WTC11 (cell line): ENCODE data around the gene SUPT16H. TPM values are rescaled to one million over a fixed set of nuclear protein-coding genes. Genes with fewer than 3 reads are reported as not detected.
"Not testable (repeated sequence)": the region's sequence is repeated elsewhere in the genome, so short reads cannot be mapped to it uniquely, and the experiment has no call there.

Experiments
- ATAC-seq: fragments of 200-7000 bp; cut with Tn5 transposase; 2 replicates; pipeline ENCODE4 v1.10.0; 2021; ENCODE audit warnings: mild to moderate bottlenecking, moderate library complexity
- CTCF ChIA-PET: fragments of 300-600 bp; sonication (Branson Sonifier 250); formaldehyde crosslinking; loops from one replicate; lab custom pipeline; 2021; ENCODE audit warnings: antibody characterized with exemption; lab: Charles Lee
- POLR2A ChIA-PET: fragments of 350-600 bp; sonication (Branson Sonifier 250); formaldehyde crosslinking; loops from one replicate; lab custom pipeline; 2021; ENCODE audit warnings: antibody characterized with exemption; lab: Charles Lee
- DNase-seq: peaks from one replicate; pipeline ENCODE4 v3.0.0; 2021; ENCODE audit warnings: low spot score
- H3K27ac Mint-ChIP-seq: 2 replicates; pipeline ENCODE4 v1.8.0; 2021; ENCODE audit warnings: mixed read lengths
- H3K27me3 Mint-ChIP-seq: 2 replicates; pipeline ENCODE4 v1.8.0; 2021; ENCODE audit warnings: low read depth, mild to moderate bottlenecking, moderate library complexity, mixed read lengths
- H3K36me3 Mint-ChIP-seq: 2 replicates; pipeline ENCODE4 v1.8.0; 2021; ENCODE audit warnings: mixed read lengths
- H3K4me1 Mint-ChIP-seq: 2 replicates; pipeline ENCODE4 v1.8.0; 2022; ENCODE audit warnings: mixed read lengths
- H3K4me3 Mint-ChIP-seq: 2 replicates; pipeline ENCODE4 v1.8.0; 2021; ENCODE audit warnings: mild to moderate bottlenecking, moderate library complexity, mixed read lengths
- H3K9me3 Mint-ChIP-seq: 2 replicates; pipeline ENCODE4 v1.8.0; 2021; ENCODE audit warnings: mixed read lengths
- FOXJ3 ChIP-seq: sonication (generic); formaldehyde crosslinking; IDR thresholded peaks from 2 replicates; pipeline ENCODE4 v1.9.0; 2021; ENCODE audit warnings: missing genetic modification reagents, mild to moderate bottlenecking, borderline replicate concordance
- GRHL2 ChIP-seq: fragments of 250-450 bp; sonication (Bioruptor Pico); IDR thresholded peaks from 2 replicates; pipeline ENCODE4 v1.8.0; 2022; ENCODE audit warnings: mild to moderate bottlenecking, moderate library complexity; ENCODE audit not compliant: insufficient replicate concordance, severe bottlenecking
- MYBL2 ChIP-seq: sonication (generic); formaldehyde crosslinking; IDR thresholded peaks from 2 replicates; pipeline ENCODE4 v1.8.1; 2023; ENCODE audit warnings: mild to moderate bottlenecking, moderate library complexity, missing genetic modification reagents
- NFE2L1 ChIP-seq: sonication (generic); formaldehyde crosslinking; IDR thresholded peaks from 2 replicates; pipeline ENCODE4 v1.8.1; 2023; ENCODE audit warnings: missing genetic modification reagents
- NR1H2 ChIP-seq: sonication (generic); formaldehyde crosslinking; IDR thresholded peaks from 2 replicates; pipeline ENCODE4 v1.9.0; 2021; ENCODE audit warnings: mild to moderate bottlenecking, moderate library complexity, missing genetic modification reagents
- RORB ChIP-seq: fragments of 250-450 bp; sonication (Bioruptor Pico); IDR thresholded peaks from 2 replicates; pipeline ENCODE4 v1.9.0; 2021; ENCODE audit warnings: mild to moderate bottlenecking
- SMAD3 ChIP-seq: sonication (generic); formaldehyde crosslinking; IDR thresholded peaks from 2 replicates; pipeline ENCODE4 v1.8.0; 2022; ENCODE audit warnings: missing genetic modification reagents, mild to moderate bottlenecking, borderline replicate concordance
- SMAD4 ChIP-seq: sonication (generic); formaldehyde crosslinking; IDR thresholded peaks from 2 replicates; pipeline ENCODE4 v1.8.0; 2022; ENCODE audit warnings: mild to moderate bottlenecking, missing genetic modification reagents
- SP1 ChIP-seq: sonication (generic); formaldehyde crosslinking; conservative IDR thresholded peaks from 2 replicates; pipeline ENCODE4 v1.8.1; 2022; ENCODE audit warnings: missing genetic modification reagents
- TP53 ChIP-seq: sonication (generic); formaldehyde crosslinking; IDR thresholded peaks from 2 replicates; pipeline ENCODE4 v1.8.1; 2023; ENCODE audit warnings: mild to moderate bottlenecking, missing genetic modification reagents
- total RNA-seq: library from RNA; stranded (reverse); gene quantifications from 3 replicates; pipeline ENCODE4 v1.2.3, GENCODE V29; 2021
- TF ChIP-seq, protein P1 (sequence below): sonication (generic); formaldehyde crosslinking; IDR thresholded peaks from 2 replicates; pipeline ENCODE4 v1.8.1; 2022; ENCODE audit warnings: low read depth, mild to moderate bottlenecking, moderate library complexity, missing genetic modification reagents, borderline replicate concordance
- TF ChIP-seq, protein P2 (sequence below): sonication (generic); formaldehyde crosslinking; IDR thresholded peaks from 2 replicates; pipeline ENCODE4 v1.8.0; 2022; ENCODE audit warnings: mild to moderate bottlenecking, missing genetic modification reagents
- TF ChIP-seq, protein P3 (sequence below): fragments of 250-450 bp; sonication (Bioruptor Pico); IDR thresholded peaks from 2 replicates; pipeline ENCODE4 v1.8.0; 2021; ENCODE audit warnings: mild to moderate bottlenecking
- TF ChIP-seq, protein P4 (sequence below): sonication (generic); formaldehyde crosslinking; conservative IDR thresholded peaks from 2 replicates; pipeline ENCODE4 v1.8.1; 2023; ENCODE audit warnings: mild to moderate bottlenecking, low read depth, missing genetic modification reagents, moderate library complexity
- TF ChIP-seq, protein P5 (sequence below): sonication (generic); formaldehyde crosslinking; IDR thresholded peaks from 2 replicates; pipeline ENCODE4 v1.8.1; 2022; ENCODE audit warnings: missing genetic modification reagents, borderline replicate concordance

Gene SUPT16H
- total RNA-seq, 1 experiment from 2014 or later = 178 TPM

DNA sequence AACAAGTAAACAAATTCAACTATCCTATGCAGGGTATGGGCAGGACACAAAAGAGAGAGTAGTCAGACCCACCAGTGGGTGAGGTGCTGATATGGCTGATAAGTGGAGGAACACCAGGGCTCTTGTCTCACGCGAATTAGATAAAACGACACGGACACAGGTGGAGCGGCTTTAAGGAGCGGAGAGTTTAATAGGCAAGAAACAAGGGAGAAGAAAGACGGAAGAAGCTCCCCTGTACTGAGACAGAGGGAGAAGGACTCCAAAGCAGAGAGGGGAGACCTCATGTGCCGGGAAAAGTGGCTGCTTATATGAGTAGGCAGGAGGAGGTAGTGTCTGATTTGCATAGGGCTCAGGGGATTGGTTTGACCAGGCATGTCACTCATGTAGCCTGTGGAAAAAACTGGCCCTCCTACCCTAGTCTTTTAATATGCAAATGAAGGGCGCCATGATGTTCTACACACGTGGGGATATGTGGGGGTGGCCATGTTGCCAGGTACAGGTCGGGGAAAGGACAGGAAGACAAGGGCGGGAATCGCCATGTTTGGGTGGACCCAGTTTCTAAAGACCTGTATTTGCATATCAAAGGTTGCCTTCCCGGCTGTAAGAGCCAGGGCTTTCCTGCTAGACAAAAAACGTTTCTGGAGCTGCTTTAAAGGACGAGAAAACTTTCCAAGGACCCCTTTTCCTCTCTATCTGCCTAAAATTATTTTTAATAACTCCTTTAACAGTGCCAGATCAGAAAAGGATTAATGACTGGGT is 75.2 kb downstream of the SUPT16H start (continued):
- TF ChIP-seq, protein P1, sequence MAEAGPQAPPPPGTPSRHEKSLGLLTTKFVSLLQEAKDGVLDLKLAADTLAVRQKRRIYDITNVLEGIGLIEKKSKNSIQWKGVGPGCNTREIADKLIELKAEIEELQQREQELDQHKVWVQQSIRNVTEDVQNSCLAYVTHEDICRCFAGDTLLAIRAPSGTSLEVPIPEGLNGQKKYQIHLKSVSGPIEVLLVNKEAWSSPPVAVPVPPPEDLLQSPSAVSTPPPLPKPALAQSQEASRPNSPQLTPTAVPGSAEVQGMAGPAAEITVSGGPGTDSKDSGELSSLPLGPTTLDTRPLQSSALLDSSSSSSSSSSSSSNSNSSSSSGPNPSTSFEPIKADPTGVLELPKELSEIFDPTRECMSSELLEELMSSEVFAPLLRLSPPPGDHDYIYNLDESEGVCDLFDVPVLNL (CRISPR knock-in tag) = peak; percentile 96
- no peak for TF ChIP-seq GRHL2
- TF ChIP-seq, protein P2, sequence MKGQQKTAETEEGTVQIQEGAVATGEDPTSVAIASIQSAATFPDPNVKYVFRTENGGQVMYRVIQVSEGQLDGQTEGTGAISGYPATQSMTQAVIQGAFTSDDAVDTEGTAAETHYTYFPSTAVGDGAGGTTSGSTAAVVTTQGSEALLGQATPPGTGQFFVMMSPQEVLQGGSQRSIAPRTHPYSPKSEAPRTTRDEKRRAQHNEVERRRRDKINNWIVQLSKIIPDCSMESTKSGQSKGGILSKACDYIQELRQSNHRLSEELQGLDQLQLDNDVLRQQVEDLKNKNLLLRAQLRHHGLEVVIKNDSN (CRISPR knock-in tag) = peak; percentile 65; the same call in 1 of the 2 replicates
- TF ChIP-seq, protein P3, sequence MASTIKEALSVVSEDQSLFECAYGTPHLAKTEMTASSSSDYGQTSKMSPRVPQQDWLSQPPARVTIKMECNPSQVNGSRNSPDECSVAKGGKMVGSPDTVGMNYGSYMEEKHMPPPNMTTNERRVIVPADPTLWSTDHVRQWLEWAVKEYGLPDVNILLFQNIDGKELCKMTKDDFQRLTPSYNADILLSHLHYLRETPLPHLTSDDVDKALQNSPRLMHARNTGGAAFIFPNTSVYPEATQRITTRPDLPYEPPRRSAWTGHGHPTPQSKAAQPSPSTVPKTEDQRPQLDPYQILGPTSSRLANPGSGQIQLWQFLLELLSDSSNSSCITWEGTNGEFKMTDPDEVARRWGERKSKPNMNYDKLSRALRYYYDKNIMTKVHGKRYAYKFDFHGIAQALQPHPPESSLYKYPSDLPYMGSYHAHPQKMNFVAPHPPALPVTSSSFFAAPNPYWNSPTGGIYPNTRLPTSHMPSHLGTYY = no peak

DNA sequence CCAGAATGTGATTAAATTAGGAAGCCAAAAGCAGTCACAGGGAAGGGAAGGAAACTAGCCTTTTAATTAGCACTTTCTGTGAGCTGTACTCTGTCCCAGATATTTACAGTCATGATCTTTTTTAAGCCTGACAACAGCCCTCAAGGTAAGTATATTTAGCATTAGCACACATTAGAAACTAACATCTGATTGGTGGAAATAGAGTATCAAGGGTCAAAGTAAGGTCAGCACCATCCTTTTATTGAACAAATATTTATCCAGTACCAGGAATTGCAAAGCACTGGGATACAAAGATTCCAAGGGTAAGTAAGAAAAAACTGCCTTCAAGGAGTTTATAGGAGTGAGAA is 75.7 kb downstream of the SUPT16H start:
- POLR2A ChIA-PET = interaction anchor here (0.5 to 1.6 kb wide), 5 partner anchors 8 to 76 kb away, joined by 3 to 4 read pairs (median 3); partner anchors contain the start of gene SUPT16H
- Mint-ChIP-seq H3K9me3 (no peaks in the 10 kb centered on the region), H3K27ac (peak overlapping the region; percentile 99), H3K4me1 (peaks cover 36% of the 10 kb centered on the region), H3K36me3 (no peaks in the 10 kb centered on the region), H3K27me3 (no peaks in the 10 kb centered on the region), H3K4me3 (peak overlapping the region; percentile 75)
- TF ChIP-seq, protein P4, sequence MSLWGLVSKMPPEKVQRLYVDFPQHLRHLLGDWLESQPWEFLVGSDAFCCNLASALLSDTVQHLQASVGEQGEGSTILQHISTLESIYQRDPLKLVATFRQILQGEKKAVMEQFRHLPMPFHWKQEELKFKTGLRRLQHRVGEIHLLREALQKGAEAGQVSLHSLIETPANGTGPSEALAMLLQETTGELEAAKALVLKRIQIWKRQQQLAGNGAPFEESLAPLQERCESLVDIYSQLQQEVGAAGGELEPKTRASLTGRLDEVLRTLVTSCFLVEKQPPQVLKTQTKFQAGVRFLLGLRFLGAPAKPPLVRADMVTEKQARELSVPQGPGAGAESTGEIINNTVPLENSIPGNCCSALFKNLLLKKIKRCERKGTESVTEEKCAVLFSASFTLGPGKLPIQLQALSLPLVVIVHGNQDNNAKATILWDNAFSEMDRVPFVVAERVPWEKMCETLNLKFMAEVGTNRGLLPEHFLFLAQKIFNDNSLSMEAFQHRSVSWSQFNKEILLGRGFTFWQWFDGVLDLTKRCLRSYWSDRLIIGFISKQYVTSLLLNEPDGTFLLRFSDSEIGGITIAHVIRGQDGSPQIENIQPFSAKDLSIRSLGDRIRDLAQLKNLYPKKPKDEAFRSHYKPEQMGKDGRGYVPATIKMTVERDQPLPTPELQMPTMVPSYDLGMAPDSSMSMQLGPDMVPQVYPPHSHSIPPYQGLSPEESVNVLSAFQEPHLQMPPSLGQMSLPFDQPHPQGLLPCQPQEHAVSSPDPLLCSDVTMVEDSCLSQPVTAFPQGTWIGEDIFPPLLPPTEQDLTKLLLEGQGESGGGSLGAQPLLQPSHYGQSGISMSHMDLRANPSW = no peak
- 0 out of 2 replicates have a peak, but pooled peaks have one; percentile 10 for TF ChIP-seq SP1 (CRISPR knock-in tag)
- DNase-seq = no peak
- ATAC-seq = peak; percentile 5
- CTCF ChIA-PET = interaction anchor here (1.6 kb wide), 1 partner anchor 30 kb away, joined by 3 read pairs; no protein-coding TSS in a partner anchor

DNA sequence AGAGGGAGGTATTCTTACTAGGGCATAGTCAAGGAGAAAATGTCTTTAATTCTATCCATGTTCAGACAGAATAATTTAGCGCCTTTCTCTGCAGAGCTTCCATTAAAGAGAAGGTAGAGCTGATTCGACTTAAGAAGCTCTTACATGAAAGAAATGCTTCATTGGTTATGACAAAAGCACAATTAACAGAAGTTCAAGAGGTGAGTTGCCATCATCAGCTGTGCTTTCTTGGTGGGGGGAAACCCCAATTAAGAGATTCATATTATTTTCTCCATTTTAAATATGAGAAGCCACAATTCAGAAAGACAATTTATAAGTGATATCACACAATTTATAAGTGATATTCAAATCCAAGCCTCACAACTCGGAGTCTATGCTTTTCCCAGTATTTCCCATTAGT is 76.2 kb downstream of the SUPT16H start:
- H3K27me3 Mint-ChIP-seq = no peaks in the 10 kb centered on the region
- ChIA-PET CTCF (interaction anchor here (1.6 kb wide), 1 partner anchor 29 kb away, joined by 3 read pairs; no protein-coding TSS in a partner anchor), POLR2A (interaction anchor here (0.5 to 1.6 kb wide), 3 partner anchors 13 to 77 kb away, joined by 3 to 4 read pairs (median 4); partner anchors contain the start of gene SUPT16H)
- TF ChIP-seq NR1H2 (CRISPR knock-in tag) (no peak), TP53 (CRISPR knock-in tag) (no peak), FOXJ3 (CRISPR knock-in tag) (no peak), SMAD3 (CRISPR knock-in tag) (no peak), RORB (CRISPR knock-in tag) (no peak), SMAD4 (no peak), MYBL2 (CRISPR knock-in tag) (no peak), NFE2L1 (CRISPR knock-in tag) (no peak)
- TF ChIP-seq, protein P5, sequence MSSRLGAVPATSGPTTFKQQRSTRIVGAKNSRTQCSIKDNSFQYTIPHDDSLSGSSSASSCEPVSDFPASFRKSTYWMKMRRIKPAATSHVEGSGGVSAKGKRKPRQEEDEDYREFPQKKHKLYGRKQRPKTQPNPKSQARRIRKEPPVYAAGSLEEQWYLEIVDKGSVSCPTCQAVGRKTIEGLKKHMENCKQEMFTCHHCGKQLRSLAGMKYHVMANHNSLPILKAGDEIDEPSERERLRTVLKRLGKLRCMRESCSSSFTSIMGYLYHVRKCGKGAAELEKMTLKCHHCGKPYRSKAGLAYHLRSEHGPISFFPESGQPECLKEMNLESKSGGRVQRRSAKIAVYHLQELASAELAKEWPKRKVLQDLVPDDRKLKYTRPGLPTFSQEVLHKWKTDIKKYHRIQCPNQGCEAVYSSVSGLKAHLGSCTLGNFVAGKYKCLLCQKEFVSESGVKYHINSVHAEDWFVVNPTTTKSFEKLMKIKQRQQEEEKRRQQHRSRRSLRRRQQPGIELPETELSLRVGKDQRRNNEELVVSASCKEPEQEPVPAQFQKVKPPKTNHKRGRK (CRISPR knock-in tag) = no peak
- TF ChIP-seq, protein P3 = no peak
- no peak for DNase-seq
- H3K36me3 Mint-ChIP-seq = no peaks in the 10 kb centered on the region
- H3K4me1 Mint-ChIP-seq = peaks cover 36% of the 10 kb centered on the region
- H3K27ac Mint-ChIP-seq = peak overlapping the region; percentile 99
- no peak for ATAC-seq
- peak overlapping the region; percentile 75 for H3K4me3 Mint-ChIP-seq
- no peaks in the 10 kb centered on the region for H3K9me3 Mint-ChIP-seq

DNA sequence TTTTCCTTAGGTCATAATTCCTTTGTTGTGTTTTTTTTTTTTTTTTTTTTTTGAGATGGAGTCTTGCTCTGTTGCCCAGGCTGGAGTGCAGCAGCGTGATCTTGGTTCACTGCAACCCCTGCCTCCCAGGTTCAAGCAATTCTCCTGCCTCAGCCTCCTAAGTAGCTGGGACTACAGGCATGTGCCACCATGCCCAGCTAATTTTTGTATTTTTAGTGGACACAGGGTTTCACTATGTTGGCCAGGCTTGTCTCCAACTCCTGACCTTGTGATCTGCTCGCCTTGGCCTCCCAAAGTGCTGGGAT is 81.0 kb downstream of the SUPT16H start:
- DNase-seq, ATAC-seq, H3K4me3 Mint-ChIP-seq, H3K27me3 Mint-ChIP-seq, H3K9me3 Mint-ChIP-seq, H3K36me3 Mint-ChIP-seq, H3K27ac Mint-ChIP-seq, POLR2A ChIA-PET, CTCF ChIA-PET: not testable (repeated sequence)
- peaks cover 12% of the 10 kb centered on the region for H3K4me1 Mint-ChIP-seq
